DMS79 (cell line): ENCODE results near the gene KLHL7.
"Not testable (repeated sequence)": the region's sequence is repeated elsewhere in the genome, so short reads cannot be mapped to it uniquely, and the experiment has no call there.

Experiments
- DNase-seq: peaks from one replicate; lab custom pipeline; 2025; lab: John Stamatoyannopoulos, UW

KLHL7 gene

GRCh38 chr7:23108995-23109394 is 3.4 kb downstream of the KLHL7 start:
- no peak for DNase-seq

- DNase-seq = no peak
These were observed 3.9 kb downstream of the KLHL7 start for GRCh38 chr7:23109470-23109869.

GRCh38 chr7:23114896-23115295 is 9.3 kb downstream of the KLHL7 start:
- DNase-seq = no peak

DNA sequence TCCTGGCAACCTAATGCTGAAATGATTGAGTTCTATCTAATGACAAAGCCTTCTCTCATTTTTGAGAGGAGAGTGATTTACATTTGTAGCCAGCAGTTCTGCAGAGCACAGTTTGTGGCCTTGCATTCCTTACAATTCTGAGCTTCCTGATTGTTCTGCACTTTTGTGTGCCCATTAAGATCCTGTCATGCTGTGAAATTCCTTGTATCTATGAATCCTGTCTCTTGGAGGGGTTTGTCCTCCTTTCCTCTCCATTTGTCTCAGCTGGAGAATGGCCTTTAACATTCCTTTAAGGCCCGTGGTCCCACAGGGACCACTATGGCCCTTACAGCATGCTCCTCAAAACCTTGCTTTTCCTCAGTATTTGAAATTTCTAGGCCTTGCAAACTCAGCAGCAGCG is 10.4 kb downstream of the KLHL7 start:
- DNase-seq = no peak

DNA sequence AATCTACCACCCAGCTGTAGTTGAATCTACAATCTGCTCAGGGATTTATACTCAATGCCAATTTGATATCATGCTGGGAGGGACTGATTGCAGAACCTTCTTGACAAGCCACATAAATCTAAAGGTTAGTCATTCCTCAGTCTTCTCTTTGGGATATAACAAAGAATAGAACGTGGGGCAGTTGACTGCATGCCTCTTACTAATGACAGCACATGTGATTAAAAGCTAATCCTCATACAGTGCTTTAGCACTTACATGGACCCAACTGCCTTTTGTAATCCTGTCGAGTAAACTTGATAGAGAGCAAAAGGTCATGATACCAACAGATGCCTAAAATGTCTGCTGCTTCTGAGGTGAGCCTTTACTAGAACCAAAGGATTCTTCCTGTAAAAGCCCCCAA is 12.3 kb downstream of the KLHL7 start:
- DNase-seq = no peak

DNA sequence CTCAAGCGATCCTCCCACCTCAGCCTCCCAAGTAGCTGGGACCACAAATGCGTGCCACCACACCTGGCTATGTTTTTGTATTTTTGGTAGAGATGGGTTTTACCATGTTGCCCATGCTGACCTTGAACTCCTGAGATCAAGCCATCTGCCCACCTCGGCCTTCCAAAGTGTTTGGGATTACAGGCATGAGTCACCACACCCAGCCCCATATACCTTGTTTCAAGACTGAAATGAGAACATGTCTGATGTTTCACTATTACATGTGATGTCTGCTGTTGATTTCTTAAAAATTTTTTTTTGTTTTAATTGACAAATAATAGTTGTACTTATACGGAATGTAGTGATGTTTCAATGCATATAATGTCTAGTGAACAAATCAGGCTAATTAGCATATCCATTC is 14.5 kb downstream of the KLHL7 start:
- DNase-seq = no peak

DNA sequence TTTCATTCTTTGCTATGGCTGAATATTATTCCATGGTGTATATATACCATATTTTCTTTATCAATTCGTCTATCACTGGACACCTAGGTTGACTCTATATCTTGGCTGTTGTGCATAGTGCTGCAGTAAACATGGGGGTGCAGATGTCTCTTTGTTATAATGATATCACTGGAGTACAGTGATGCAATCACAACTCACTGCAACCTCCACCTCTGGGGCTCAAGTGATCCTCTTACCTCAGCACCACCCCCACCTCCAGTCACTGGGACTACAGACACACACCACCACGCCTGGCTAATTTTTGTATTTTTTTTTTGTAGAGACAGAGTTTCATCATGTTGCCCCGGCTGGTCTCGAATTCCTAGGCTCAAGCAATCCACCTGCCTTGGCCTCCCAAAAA is 15.6 kb downstream of the KLHL7 start:
- DNase-seq = no peak

GRCh38 chr7:23123007-23123406 is 17.4 kb downstream of the KLHL7 start:
- no peak for DNase-seq

DNA sequence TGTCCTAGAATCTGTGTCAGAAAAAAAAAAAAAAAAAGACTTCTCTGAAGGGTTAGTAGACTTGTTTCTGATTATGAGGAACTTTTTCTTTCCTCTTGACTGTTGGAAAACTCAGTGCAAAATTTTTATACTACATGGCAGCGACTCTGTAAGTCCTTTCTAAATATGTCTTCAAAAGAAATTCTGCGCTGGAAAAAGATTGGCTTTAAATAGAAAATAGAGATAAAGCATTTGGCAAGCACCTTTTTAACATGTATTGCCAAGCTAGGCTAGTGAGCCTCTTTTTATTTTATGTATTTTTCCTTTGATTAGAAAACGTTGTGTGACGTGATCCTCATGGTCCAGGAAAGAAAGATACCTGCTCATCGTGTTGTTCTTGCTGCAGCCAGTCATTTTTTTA is 17.9 kb downstream of the KLHL7 start:
- DNase-seq = no peak

GRCh38 chr7:23129036-23129435 is 23.5 kb downstream of the KLHL7 start:
- no peak for DNase-seq

DNA sequence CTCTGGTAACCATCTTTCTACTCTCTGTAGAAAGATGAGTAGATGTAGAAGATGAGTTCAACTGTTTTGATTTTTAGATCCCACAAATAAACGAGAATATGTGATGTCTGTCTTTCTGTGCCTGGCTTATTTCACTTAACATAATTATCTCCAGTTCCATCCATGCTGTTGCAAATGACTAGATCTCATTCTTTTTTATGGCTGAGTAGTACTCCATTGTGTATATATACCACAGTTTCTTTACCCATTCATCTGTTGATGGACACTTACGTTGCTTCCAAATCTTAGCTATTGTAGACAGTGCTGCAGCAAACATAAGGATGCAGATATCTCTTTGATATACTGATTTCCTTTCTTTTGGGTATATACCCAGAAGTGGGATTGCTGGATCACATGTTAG is 26.2 kb downstream of the KLHL7 start:
- DNase-seq = not testable (repeated sequence)

GRCh38 chr7:23133797-23134196 is 28.2 kb downstream of the KLHL7 start:
- no peak for DNase-seq

DNA sequence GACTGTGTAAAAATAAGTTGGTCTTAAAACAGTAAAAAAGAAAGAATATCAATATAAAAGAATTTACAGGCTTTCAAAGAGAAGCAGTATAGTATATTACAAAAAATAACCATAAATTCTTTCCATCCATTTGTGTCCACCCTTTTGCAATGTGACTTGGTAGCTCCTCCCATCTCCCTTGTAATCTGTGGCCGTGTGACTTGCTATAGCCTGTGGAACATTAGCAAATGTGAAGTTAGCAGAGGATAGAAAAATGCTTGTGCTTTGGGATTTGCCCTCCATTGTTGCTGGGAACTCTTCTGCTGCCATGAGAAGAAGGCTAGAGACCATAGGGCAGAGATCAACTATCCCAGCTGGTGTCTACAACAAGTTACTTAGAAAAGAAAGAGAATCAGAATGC is 30.2 kb downstream of the KLHL7 start:
- no peak for DNase-seq

- DNase-seq = no peak
These were observed 30.6 kb downstream of the KLHL7 start for GRCh38 chr7:23136216-23136615.

DNA sequence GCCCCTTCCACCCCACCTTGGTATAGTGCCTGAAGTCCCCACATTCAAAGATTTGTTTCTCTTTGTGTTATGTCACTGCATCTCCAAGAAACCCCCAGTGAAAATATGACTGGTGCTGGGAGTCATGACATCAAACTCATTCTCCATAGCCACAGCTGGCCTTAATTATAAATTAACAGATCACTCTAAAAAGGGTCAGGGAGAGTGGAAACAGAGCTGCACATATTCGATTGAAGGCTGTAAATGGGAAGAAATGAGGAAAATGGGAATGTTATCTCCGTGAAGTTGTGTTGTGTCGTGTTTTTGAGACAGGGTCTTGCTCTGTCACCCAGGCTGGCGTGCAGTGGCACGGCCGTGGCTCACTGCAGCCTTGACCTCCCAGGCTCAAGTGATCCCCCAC is 52.1 kb downstream of the KLHL7 start:
- DNase-seq = no peak

DNA sequence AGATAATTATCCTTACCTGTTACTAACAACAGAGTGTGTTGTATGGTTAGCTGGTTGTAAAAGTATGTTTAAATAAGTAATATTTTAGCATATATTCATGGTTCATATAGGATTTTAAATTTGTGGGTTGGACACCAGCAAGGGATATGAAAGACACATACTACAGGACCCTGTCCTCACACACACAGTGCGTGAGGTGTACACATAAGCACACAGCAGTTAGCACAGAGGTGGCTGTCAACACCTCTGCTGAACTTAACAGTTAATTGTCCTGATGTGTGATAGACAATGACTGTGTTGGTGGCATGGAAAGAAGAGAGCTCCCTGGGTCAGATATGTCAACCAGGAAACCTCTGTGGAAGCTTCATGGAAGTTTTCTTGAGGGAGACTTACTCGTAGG is 53.0 kb downstream of the KLHL7 start:
- no peak for DNase-seq

DNA sequence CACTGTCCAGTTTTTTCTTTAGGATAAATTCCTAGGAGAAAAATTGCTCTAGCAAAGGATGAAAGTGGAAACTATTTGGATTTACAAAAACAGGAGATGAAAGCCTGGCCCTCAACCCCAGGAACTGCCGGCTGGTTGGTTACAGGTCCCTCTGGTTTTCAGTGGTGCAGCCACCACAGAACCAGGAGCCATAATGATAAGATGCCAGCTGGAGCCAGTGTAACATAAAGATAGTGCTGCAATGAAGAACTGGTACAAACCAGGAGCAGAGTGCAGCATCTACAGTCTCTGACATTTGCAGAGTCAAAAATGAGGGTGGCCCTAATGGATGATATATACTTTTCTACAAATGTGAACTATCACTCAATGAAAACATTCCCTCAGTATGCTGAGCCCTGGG is 55.9 kb downstream of the KLHL7 start:
- no peak for DNase-seq

DNA sequence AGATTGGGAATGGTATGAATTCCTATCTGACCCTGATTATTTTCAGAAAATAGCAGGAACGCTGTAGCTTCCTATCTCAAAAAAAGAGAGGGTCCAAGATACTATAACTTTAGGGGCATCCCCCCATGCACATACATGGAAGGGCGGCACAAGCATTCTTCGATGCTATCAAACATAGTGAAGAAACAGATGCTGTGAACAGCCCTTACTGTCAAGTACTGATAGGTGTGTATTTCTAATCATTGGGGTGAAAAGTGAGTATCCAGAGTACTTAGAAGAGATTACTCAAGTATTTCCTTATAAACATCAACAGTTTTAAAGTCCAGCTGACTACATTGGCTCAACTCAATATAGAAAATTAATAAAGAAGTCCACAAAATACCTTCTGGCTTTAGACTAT is 59.3 kb downstream of the KLHL7 start:
- no peak for DNase-seq

DNA sequence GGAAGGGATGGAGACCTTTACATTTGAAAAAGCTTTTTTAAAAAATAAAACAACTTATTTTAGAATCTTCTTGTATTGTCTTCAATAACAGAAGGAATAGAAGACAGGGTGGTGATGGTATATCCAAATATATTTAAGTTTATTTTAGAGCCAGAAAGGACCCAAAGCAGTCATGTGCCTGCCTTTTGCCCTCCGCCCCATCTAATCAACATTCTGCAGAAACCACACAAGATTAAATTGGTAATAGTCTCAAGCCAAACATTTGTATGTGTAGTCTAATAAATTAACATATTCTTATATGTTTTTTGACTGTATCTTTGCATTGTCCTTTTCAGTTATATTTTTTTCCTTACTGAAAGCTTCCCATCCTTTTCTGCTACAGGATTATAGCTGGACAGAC is 59.7 kb downstream of the KLHL7 start:
- DNase-seq = no peak

- DNase-seq = no peak
These were observed 62.1 kb downstream of the KLHL7 start for GRCh38 chr7:23167691-23168090.

GRCh38 chr7:23168111-23168885 is 62.7 kb downstream of the KLHL7 start:
- DNase-seq = no peak

GRCh38 chr7:23175938-23176337 is 70.4 kb downstream of the KLHL7 start:
- DNase-seq = no peak

DNA sequence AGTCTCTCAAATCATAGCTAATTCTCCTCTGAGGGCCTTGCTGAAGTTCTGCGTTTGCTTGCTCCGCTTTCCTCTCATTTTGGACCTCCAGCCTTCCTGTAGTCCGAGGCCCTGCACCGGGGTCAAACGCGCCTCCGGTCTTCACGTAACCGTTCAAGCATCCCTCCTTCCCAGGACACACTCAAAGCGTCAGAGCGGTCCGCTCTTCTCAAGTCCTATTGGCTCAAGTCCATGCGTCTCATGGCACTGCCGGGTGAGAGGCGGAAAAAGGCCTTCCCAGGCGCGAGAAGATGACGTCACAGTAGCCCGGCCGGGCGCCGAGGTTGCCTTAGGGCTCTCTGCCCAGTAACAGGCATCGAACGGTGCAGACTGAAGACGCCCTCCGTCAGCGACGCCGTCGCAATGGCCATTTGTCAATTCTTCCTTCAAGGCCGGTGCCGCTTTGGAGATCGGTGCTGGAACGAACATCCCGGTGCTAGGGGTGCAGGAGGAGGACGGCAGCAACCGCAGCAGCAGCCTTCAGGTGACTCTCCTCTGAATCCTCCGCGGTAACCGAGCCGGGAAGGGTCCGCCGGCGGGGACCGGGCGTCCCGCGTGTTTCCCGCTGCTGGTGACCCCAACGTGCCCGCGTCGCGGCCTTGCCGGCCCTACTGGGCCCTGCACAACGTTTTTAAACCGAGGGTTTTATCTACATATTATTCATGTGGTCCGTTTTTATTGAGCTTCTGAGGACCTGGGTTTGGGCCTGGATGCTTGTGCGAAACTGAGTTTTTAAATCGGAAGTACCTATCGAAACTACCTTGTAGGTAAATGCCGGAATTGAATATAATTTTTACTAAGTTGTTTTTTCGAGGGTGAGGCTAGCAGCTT is 76.3 kb downstream of the KLHL7 start, which contains the start of gene NUP42:
Gene NUP42, plus strand, starts transcription at position 365 of the 870 bp plus-strand sequence. Its CDS starts 38 bp downstream, at position 403.
- DNase-seq = peak; percentile 96
